AG10803 (cell line): ENCODE results near the gene OPA3.

Experiments
- DNase-seq: peaks from one replicate; pipeline ENCODE4 v3.0.0; 2010; ENCODE audit warnings: low read depth
- H3K4me3 ChIP-seq: 2 replicates; pipeline ENCODE4 v1.5.1; 2011; ENCODE audit warnings: mild to moderate bottlenecking, low read length, control low read depth
- TF ChIP-seq, protein P1 (sequence below): conservative IDR thresholded peaks from 2 replicates; pipeline ENCODE4 v1.5.1; 2011; ENCODE audit warnings: mild to moderate bottlenecking, low read length, control low read depth, inconsistent platforms

OPA3 gene

DNA sequence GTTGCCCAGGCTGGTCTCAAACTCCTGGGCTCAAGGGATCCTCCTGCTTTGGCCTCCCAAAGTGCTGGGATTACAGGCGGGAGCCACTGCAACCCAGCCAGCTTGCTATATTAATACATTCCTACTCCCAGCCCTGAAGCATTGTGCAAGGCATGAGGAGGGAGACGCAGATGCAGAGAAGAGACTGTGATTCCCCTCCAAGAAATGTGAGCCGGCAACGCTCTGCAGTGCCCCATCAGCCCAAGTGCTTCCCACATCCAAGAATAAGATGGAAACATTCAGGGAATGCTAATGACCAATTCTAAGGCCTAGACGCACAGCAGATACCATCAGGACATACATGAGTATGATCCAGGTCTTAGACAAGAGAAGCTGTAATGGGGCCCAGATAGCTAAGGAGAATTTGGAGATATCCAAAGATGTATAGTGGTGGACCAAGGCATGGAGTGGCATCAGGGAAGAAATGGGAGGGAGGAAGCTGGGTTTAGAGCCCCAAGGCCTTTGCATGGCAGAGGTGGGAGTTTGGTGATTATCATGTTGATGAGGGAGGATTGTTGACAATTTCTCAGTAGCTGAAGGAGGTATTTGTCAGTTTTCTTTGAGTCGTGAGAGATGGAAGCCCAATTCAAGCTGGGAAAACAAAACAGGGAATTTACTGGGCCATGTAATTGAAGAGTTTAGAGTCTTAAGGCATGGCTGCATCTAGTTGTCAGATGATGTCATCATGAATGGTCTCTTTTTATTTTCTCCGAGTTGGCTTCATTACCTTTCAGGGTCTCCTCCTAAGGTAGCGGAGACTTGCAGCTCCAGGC, 83.5 kb downstream of the OPA3 start:
- no peak overlapping the region for H3K4me3 ChIP-seq
- peak; percentile 26 for DNase-seq
- TF ChIP-seq, protein P1, sequence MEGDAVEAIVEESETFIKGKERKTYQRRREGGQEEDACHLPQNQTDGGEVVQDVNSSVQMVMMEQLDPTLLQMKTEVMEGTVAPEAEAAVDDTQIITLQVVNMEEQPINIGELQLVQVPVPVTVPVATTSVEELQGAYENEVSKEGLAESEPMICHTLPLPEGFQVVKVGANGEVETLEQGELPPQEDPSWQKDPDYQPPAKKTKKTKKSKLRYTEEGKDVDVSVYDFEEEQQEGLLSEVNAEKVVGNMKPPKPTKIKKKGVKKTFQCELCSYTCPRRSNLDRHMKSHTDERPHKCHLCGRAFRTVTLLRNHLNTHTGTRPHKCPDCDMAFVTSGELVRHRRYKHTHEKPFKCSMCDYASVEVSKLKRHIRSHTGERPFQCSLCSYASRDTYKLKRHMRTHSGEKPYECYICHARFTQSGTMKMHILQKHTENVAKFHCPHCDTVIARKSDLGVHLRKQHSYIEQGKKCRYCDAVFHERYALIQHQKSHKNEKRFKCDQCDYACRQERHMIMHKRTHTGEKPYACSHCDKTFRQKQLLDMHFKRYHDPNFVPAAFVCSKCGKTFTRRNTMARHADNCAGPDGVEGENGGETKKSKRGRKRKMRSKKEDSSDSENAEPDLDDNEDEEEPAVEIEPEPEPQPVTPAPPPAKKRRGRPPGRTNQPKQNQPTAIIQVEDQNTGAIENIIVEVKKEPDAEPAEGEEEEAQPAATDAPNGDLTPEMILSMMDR, result no peak

DNA sequence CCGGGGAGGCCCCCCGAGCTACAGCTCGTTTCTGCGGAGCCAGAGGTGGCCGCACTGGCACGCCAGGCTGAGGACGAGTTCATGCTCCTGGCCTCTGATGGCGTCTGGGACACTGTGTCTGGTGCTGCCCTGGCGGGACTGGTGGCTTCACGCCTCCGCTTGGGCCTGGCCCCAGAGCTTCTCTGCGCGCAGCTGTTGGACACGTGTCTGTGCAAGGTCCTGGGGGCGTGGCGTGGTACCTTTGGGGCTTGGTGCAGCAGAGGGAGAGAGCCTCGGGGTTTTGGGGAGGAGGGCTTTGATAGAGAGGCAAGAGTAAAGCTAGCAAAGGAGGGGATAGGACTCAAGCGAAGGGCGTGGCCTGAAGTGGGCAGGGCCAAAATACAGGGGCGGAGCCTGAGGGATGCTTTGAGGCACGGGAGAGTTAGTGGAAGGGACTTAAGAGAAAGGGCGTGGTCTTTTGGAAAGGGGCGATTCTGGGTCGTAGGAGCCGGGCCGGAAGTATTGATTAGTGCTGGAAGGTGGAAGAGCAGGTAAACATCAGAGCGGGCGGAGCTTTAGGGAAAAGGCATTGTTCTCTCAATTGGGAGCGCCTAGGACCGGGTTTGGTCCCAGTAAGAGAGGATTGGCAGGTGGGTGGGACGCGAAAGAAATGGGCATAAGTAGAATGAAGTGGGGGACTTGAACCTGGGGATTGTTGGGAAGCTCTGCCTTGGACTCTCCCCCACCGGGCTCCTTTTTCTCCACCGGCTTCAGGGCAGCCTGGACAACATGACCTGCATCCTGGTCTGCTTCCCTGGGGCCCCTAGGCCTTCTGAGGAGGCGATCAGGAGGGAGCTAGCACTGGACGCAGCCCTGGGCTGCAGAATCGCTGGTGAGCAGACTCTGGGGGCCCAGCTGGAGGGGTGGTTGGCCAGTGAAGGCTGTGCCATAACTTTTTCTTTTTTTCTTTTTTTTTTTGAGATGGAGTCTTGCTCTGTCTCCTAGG, 85.1 kb downstream of the OPA3 start:
- no peak overlapping the region for H3K4me3 ChIP-seq
- peak; percentile 18 for DNase-seq
- TF ChIP-seq, protein P1, result no peak

DNA sequence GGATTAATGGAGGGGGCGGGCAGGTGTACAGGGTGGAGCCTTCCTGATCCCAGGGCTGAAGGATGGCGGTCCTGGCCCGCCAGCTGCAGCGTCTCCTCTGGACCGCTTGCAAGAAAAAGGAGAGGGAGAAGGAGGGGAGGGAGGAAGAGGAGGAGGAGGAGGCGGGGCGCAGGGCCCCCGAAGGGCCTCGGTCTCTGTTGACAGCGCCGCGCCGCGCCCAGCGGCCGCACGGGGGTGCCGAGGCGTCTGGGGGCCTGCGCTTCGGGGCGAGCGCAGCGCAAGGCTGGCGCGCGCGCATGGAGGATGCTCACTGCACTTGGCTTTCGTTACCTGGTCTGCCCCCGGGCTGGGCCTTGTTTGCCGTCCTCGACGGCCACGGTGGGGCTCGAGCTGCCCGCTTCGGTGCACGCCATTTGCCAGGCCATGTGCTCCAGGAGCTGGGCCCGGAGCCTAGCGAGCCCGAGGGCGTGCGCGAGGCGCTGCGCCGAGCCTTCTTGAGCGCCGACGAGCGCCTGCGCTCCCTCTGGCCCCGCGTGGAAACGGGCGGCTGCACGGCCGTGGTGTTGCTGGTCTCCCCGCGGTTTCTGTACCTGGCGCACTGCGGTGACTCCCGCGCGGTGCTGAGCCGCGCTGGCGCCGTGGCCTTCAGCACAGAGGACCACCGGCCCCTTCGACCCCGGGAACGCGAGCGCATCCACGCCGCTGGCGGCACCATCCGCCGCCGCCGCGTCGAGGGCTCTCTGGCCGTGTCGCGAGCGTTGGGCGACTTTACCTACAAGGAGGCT, 86.0 kb downstream of the OPA3 start, which contains the start of gene PPM1N:
Gene PPM1N (plus strand): TSS at position 33 of the 785 bp plus-strand sequence. CDS start 30 bp downstream, at position 63.
- peak; percentile 19 for DNase-seq
- peak within 1 kb of the TSS; percentile 54 for H3K4me3 ChIP-seq
- TF ChIP-seq, protein P1, result no peak

DNA sequence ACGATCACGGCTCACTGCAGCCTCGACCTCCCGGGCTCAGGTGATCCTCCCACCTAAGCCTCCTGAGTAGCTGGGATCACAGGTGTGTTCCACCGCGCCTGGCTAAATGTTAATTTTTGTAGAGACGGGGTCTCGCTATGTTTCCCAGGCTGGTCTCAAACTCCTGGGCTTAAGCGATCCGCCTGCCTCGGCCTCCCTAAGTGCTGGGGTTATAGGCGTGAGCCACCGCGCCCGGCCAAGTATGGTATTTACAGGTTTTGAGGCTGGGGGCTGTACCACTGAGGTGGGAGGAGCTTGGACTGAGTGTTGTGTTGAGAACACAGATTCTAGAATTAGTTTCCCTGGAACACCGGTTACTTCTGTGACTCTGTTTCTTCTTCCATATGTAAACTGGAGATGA, 86.8 kb downstream of the OPA3 start:
- TF ChIP-seq, protein P1, result no peak
- no peak overlapping the region for H3K4me3 ChIP-seq
- DNase-seq, result no peak

DNA sequence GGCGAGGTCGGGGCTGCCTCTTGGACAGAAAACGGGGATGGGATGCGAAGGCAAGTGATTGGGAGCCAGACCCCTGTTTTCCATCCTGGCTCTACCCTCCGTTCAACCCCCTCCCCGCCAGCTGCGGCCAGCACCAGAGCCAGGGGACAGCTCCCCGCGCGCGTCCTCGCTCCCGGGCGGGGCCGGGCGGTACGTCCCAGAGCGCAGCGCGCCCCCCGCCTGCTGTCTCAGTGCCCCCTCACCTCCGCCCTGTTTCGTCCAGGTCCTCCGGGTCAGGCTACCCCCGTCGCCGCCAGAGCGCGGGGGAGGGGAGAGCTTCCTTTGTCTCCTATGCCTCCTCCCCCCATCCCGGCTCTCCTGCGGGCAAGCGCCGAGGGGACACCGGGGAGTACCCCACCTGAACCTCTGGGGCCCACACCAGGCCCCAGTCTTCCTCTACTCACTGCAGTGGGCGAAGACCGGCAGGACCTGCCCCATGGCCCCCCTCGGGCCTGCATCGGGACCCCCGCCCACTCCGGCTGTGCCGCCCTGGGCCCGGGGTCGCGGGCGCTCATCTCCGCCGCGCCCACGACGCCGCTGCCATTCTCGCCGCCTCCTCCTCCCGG, 88.2 kb downstream of the OPA3 start:
- TF ChIP-seq, protein P1, result no peak
- H3K4me3 ChIP-seq, result peak overlapping the region; percentile 71
- no peak for DNase-seq

DNA sequence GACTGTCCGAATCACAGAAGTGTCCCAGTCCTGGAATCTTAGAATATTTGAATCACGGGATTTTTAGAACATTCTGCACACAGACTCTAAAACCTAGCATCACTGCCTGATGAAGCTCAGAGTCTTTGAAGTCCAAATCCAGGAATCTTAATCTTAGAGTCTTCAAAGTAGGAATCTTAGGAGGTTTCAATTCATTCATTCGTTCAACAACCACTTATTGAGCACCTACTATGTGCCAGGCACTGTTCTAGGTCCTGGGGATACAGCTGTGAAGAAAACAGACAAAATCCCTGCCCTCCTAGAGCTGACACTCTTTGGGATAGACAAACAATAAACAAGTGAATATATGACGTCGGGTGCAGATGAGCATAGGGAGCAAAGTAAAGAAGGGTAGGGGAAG, 89.4 kb downstream of the OPA3 start:
- TF ChIP-seq, protein P1, result no peak
- no peak overlapping the region for H3K4me3 ChIP-seq
- DNase-seq, result no peak
